Astrocyte (in vitro differentiated cells and primary cell): ENCODE data around the gene SUN1. TPM values are rescaled to one million over a fixed set of nuclear protein-coding genes. Genes with fewer than 3 reads are reported as not detected.

Source experiments
- DNase-seq: peaks from one replicate; pipeline ENCODE4 v3.0.0-alpha.2; 2010; ENCODE audit warnings: low read depth
- FAIRE-seq: peaks from 2 replicates; lab custom pipeline; 2011; peaks lifted over from hg19 to GRCh38; lab: Jason Lieb, UNC
- H2AFZ ChIP-seq: 2 replicates; pipeline ENCODE4 v1.6.0; 2012; ENCODE audit warnings: low read depth, low read length, inconsistent platforms
- H3K27ac ChIP-seq: 2 replicates; pipeline ENCODE4 v1.5.1; 2011; ENCODE audit warnings: low read depth, low read length, inconsistent platforms
- H3K27me3 ChIP-seq: 2 replicates; pipeline ENCODE4 v1.6.0; 2011; ENCODE audit warnings: low read length, inconsistent platforms; ENCODE audit not compliant: insufficient read depth
- H3K36me3 ChIP-seq: 2 replicates; pipeline ENCODE4 v1.5.1; 2011; ENCODE audit warnings: low read length, inconsistent platforms; ENCODE audit not compliant: insufficient read depth
- H3K4me1 ChIP-seq: 2 replicates; pipeline ENCODE4 v1.5.1; 2011; ENCODE audit warnings: low read length, inconsistent platforms; ENCODE audit not compliant: insufficient read depth
- H3K4me2 ChIP-seq: 2 replicates; pipeline ENCODE4 v1.6.0; 2012; ENCODE audit warnings: low read length, inconsistent platforms
- H3K4me3 ChIP-seq: 2 replicates; pipeline ENCODE4 v1.5.1; 2011; ENCODE audit warnings: low read depth, mild to moderate bottlenecking, low read length, inconsistent platforms; ENCODE audit not compliant: insufficient read depth
- H3K79me2 ChIP-seq: 2 replicates; pipeline ENCODE4 v1.6.0; 2012; ENCODE audit warnings: mild to moderate bottlenecking, low read length, inconsistent platforms; ENCODE audit not compliant: insufficient read depth
- H3K9ac ChIP-seq: 2 replicates; pipeline ENCODE4 v1.6.0; 2012; ENCODE audit warnings: mild to moderate bottlenecking, low read length, inconsistent platforms
- H3K9me3 ChIP-seq: 2 replicates; pipeline ENCODE4 v1.5.1; 2012; ENCODE audit warnings: low read depth, mild to moderate bottlenecking, low read length, inconsistent platforms; ENCODE audit not compliant: insufficient read depth
- H4K20me1 ChIP-seq: 2 replicates; pipeline ENCODE4 v1.6.0; 2012; ENCODE audit warnings: low read length, inconsistent platforms; ENCODE audit not compliant: insufficient read depth
- H3K27ac Mint-ChIP-seq: one replicate; pipeline ENCODE4 v1.8.0; 2021; ENCODE audit warnings: mild to moderate bottlenecking, mixed read lengths; ENCODE audit not compliant: unreplicated experiment
- H3K27me3 Mint-ChIP-seq: one replicate; pipeline ENCODE4 v1.8.0; 2021; ENCODE audit warnings: low read depth, mixed read lengths; ENCODE audit not compliant: unreplicated experiment
- H3K36me3 Mint-ChIP-seq: one replicate; pipeline ENCODE4 v1.8.0; 2021; ENCODE audit warnings: low read depth, mixed read lengths; ENCODE audit not compliant: unreplicated experiment
- H3K4me1 Mint-ChIP-seq: one replicate; pipeline ENCODE4 v1.8.0; 2021; ENCODE audit warnings: low read depth, mixed read lengths; ENCODE audit not compliant: unreplicated experiment
- H3K4me3 Mint-ChIP-seq: one replicate; pipeline ENCODE4 v1.8.0; 2021; ENCODE audit warnings: mild to moderate bottlenecking, moderate library complexity, mixed read lengths; ENCODE audit not compliant: unreplicated experiment
- H3K9me3 Mint-ChIP-seq: one replicate; pipeline ENCODE4 v1.8.0; 2021; ENCODE audit warnings: mild to moderate bottlenecking, mixed read lengths; ENCODE audit not compliant: unreplicated experiment
- EZH2 ChIP-seq: IDR thresholded peaks from 2 replicates; pipeline ENCODE4 v1.6.1; 2012; ENCODE audit warnings: mild to moderate bottlenecking, low read length, inconsistent platforms; ENCODE audit not compliant: insufficient read depth
- total RNA-seq: library from RNA; stranded (reverse); gene quantifications from 2 replicates; pipeline ENCODE4 v1.2.1, GENCODE V29; 2021
- TF ChIP-seq, protein P1 (sequence below): IDR thresholded peaks from 2 replicates; pipeline ENCODE4 v1.5.1; 2011; ENCODE audit warnings: low read depth, mild to moderate bottlenecking, inconsistent platforms, low read length, moderate library complexity; ENCODE audit not compliant: insufficient read depth

Gene SUN1
- total RNA-seq, 1 donor from 2014 or later, result 121 TPM

- no peak overlapping the region for H3K27ac Mint-ChIP-seq
Measured at GRCh38 chr7:837001-837400, 4.7 kb downstream of the SUN1 start.

GRCh38 chr7:840001-840600 is 7.8 kb downstream of the SUN1 start:
- H3K9ac ChIP-seq, result no peak overlapping the region
- H3K27me3 Mint-ChIP-seq, result no peaks in the 10 kb centered on the region
- peaks cover 4% of the 10 kb centered on the region for H3K9me3 ChIP-seq
- H3K27ac ChIP-seq, result no peak overlapping the region
- H4K20me1 ChIP-seq, result peaks cover 53% of the 10 kb centered on the region
- H3K4me2 ChIP-seq, result no peak overlapping the region
- peaks cover 28% of the 10 kb centered on the region for H3K36me3 ChIP-seq
- no peak overlapping the region for H3K4me3 Mint-ChIP-seq
- FAIRE-seq, result no peak
- no peak overlapping the region for H3K4me3 ChIP-seq
- H3K27me3 ChIP-seq, result no peaks in the 10 kb centered on the region
- no peak for TF ChIP-seq EZH2
- TF ChIP-seq, protein P1, sequence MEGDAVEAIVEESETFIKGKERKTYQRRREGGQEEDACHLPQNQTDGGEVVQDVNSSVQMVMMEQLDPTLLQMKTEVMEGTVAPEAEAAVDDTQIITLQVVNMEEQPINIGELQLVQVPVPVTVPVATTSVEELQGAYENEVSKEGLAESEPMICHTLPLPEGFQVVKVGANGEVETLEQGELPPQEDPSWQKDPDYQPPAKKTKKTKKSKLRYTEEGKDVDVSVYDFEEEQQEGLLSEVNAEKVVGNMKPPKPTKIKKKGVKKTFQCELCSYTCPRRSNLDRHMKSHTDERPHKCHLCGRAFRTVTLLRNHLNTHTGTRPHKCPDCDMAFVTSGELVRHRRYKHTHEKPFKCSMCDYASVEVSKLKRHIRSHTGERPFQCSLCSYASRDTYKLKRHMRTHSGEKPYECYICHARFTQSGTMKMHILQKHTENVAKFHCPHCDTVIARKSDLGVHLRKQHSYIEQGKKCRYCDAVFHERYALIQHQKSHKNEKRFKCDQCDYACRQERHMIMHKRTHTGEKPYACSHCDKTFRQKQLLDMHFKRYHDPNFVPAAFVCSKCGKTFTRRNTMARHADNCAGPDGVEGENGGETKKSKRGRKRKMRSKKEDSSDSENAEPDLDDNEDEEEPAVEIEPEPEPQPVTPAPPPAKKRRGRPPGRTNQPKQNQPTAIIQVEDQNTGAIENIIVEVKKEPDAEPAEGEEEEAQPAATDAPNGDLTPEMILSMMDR, result no peak
- peaks cover 57% of the 10 kb centered on the region for H3K79me2 ChIP-seq
- H3K27ac Mint-ChIP-seq, result no peak overlapping the region
- H2AFZ ChIP-seq, result no peak overlapping the region
- no peaks in the 10 kb centered on the region for H3K9me3 Mint-ChIP-seq
- peaks cover 13% of the 10 kb centered on the region for H3K4me1 ChIP-seq
- peaks cover 35% of the 10 kb centered on the region for H3K36me3 Mint-ChIP-seq
- no peak for DNase-seq
- peaks cover 5% of the 10 kb centered on the region for H3K4me1 Mint-ChIP-seq

More at GRCh38 chr7:837001-837400, 4.7 kb downstream of the SUN1 start:
- TF ChIP-seq, protein P1, result no peak
- no peak for TF ChIP-seq EZH2
- Histone ChIP-seq H3K79me2 (peaks cover 75% of the 10 kb centered on the region), H3K4me2 (no peak overlapping the region), H2AFZ (no peak overlapping the region), H3K4me1 (peaks cover 25% of the 10 kb centered on the region), H3K27me3 (no peaks in the 10 kb centered on the region), H3K9ac (no peak overlapping the region), H3K4me3 (no peak overlapping the region), H3K9me3 (peaks cover 4% of the 10 kb centered on the region), H3K36me3 (peaks cover 14% of the 10 kb centered on the region), H3K27ac (no peak overlapping the region), H4K20me1 (peaks cover 39% of the 10 kb centered on the region)
- DNase-seq (no peak), FAIRE-seq (no peak)
- Mint-ChIP-seq H3K4me1 (peaks cover 22% of the 10 kb centered on the region), H3K4me3 (no peak overlapping the region), H3K27me3 (no peaks in the 10 kb centered on the region), H3K9me3 (no peaks in the 10 kb centered on the region), H3K36me3 (peaks cover 20% of the 10 kb centered on the region)

- no peaks in the 10 kb centered on the region for H3K4me1 Mint-ChIP-seq
- no peaks in the 10 kb centered on the region for H3K9me3 Mint-ChIP-seq
- no peak overlapping the region for H3K27ac ChIP-seq
- H2AFZ ChIP-seq, result no peak overlapping the region
- H3K36me3 Mint-ChIP-seq, result peaks cover 30% of the 10 kb centered on the region
- peaks cover 45% of the 10 kb centered on the region for H3K79me2 ChIP-seq
- H3K4me3 Mint-ChIP-seq, result no peak overlapping the region
- H3K4me2 ChIP-seq, result no peak overlapping the region
- no peaks in the 10 kb centered on the region for H3K27me3 ChIP-seq
- H3K4me1 ChIP-seq, result no peaks in the 10 kb centered on the region
- H3K36me3 ChIP-seq, result peaks cover 28% of the 10 kb centered on the region
- no peak overlapping the region for H3K27ac Mint-ChIP-seq
- H3K27me3 Mint-ChIP-seq, result no peaks in the 10 kb centered on the region
- FAIRE-seq (no peak), DNase-seq (no peak)
- peaks cover 4% of the 10 kb centered on the region for H3K9me3 ChIP-seq
- H3K9ac ChIP-seq, result no peak overlapping the region
- TF ChIP-seq, protein P1, result no peak
- TF ChIP-seq EZH2, result no peak
- H4K20me1 ChIP-seq, result peaks cover 41% of the 10 kb centered on the region
- H3K4me3 ChIP-seq, result no peak overlapping the region
Measured at GRCh38 chr7:841943-842342, 9.7 kb downstream of the SUN1 start.
